GM12878 (cell line): Measurements from ENCODE around the gene ZNF880. TPM values are rescaled to one million over a fixed set of nuclear protein-coding genes. Genes with fewer than 3 reads are reported as not detected.

Experiments
- ATF2 ChIP-seq: IDR thresholded peaks from 2 replicates; pipeline ENCODE4 v1.6.1; 2012; ENCODE audit warnings: low read length, inconsistent platforms
- BCL3 ChIP-seq: IDR thresholded peaks from 2 replicates; pipeline ENCODE4 v1.6.1; 2011; ENCODE audit warnings: borderline replicate concordance, low read depth, mild to moderate bottlenecking, moderate library complexity, low read length; ENCODE audit not compliant: insufficient read depth, poor library complexity, severe bottlenecking
- CBX3 ChIP-seq: fragments of 200-600 bp; sonication (generic); IDR thresholded peaks from 2 replicates; pipeline ENCODE4 v1.6.1; 2016; ENCODE audit warnings: low read depth, borderline replicate concordance
- CEBPZ ChIP-seq: fragments of 150-350 bp; IDR thresholded peaks from 2 replicates; pipeline ENCODE4 v1.6.1; 2016; ENCODE audit warnings: low read depth, low read length
- CHD1 ChIP-seq: IDR thresholded peaks from 2 replicates; pipeline ENCODE4 v1.6.1; 2012; ENCODE audit warnings: low read depth, low read length, improper control_type of control experiment
- CREB1 ChIP-seq: IDR thresholded peaks from 2 replicates; pipeline ENCODE4 v1.6.1; 2012; ENCODE audit warnings: low read depth, mild to moderate bottlenecking, inconsistent platforms
- CREM ChIP-seq: IDR thresholded peaks from 2 replicates; pipeline ENCODE4 v1.6.1; 2014; ENCODE audit warnings: antibody characterized with exemption, low read depth
- FOS ChIP-seq: IDR thresholded peaks from 3 replicates; pipeline ENCODE4 v1.6.1; 2011; ENCODE audit warnings: borderline replicate concordance; ENCODE audit not compliant: insufficient read length; ENCODE audit errors: extremely low read depth
- GABPA ChIP-seq: IDR thresholded peaks from 2 replicates; pipeline ENCODE4 v1.6.1; 2014; ENCODE audit warnings: antibody characterized with exemption, low read depth, mild to moderate bottlenecking, inconsistent platforms
- HDGF ChIP-seq: fragments of 450-650 bp; IDR thresholded peaks from 2 replicates; pipeline ENCODE4 v1.6.1; 2016; ENCODE audit warnings: antibody characterized with exemption
- JUND ChIP-seq: IDR thresholded peaks from 2 replicates; pipeline ENCODE4 v1.6.1; 2012; ENCODE audit warnings: low read depth, mild to moderate bottlenecking, low read length, improper control_type of control experiment, moderate library complexity
- MEF2A ChIP-seq: IDR thresholded peaks from 2 replicates; pipeline ENCODE4 v1.6.1; 2011; ENCODE audit warnings: low read depth, mild to moderate bottlenecking, low read length, moderate library complexity; ENCODE audit not compliant: insufficient read depth
- NFYA ChIP-seq: IDR thresholded peaks from 2 replicates; pipeline ENCODE4 v1.6.1; 2011; ENCODE audit warnings: low read depth, mild to moderate bottlenecking, low read length, improper control_type of control experiment, borderline replicate concordance
- NR2C2 ChIP-seq: IDR thresholded peaks from 2 replicates; pipeline ENCODE4 v1.6.1; 2011; ENCODE audit warnings: borderline replicate concordance, low read depth; ENCODE audit not compliant: control insufficient read depth, insufficient read length
- POLR2AphosphoS2 ChIP-seq: IDR thresholded peaks from 2 replicates; pipeline ENCODE4 v1.6.1; 2011; ENCODE audit warnings: low read depth, mild to moderate bottlenecking, low read length, improper control_type of control experiment, moderate library complexity
- RBBP5 ChIP-seq: fragments of 200-600 bp; sonication (generic); conservative IDR thresholded peaks from 2 replicates; pipeline ENCODE4 v1.6.1; 2016
- SIX5 ChIP-seq: IDR thresholded peaks from 2 replicates; pipeline ENCODE4 v1.6.1; 2011; ENCODE audit warnings: mild to moderate bottlenecking, low read depth, low read length, moderate library complexity; ENCODE audit not compliant: severe bottlenecking
- SMARCA5 ChIP-seq: fragments of 450-650 bp; IDR thresholded peaks from 2 replicates; pipeline ENCODE4 v1.6.1; 2017; ENCODE audit warnings: mild to moderate bottlenecking
- SPI1 ChIP-seq: IDR thresholded peaks from 2 replicates; pipeline ENCODE4 v1.6.1; 2011; ENCODE audit warnings: low read depth, mild to moderate bottlenecking, low read length, moderate library complexity, borderline replicate concordance; ENCODE audit not compliant: insufficient read depth
- ZNF24 ChIP-seq: fragments of 450-650 bp; IDR thresholded peaks from 2 replicates; pipeline ENCODE4 v1.6.1; 2017; ENCODE audit warnings: antibody characterized with exemption, mild to moderate bottlenecking
- polyA plus RNA-seq, 11 experiments: library from polyadenylated mRNA; depleted of rRNA in 4 of 11; unstranded in 6 of 11; stranded (reverse) in 5 of 11; fragments of >200 nt; fragmentation: Nextera tagmentation in 4 of 11; fragmentation: Illumina TruSeq in 1 of 11; extraction: Ambion mirVana in 4 of 11; extraction: Trizol in 1 of 11; gene quantifications; 1 replicate in 1 of 11; 2 replicates in 10 of 11; pipeline versions ENCODE4 v1.2.1 to v1.2.3, GENCODE V29; 2011 to 2016; ENCODE audit warnings: inconsistent platforms in 2 of 11, missing spikeins in 2 of 11, low read depth in 1 of 11
- total RNA-seq, 4 experiments: library from RNA; depleted of rRNA in 3 of 4; stranded (reverse); fragments of >200 nt in 3 of 4; fragmentation: Illumina TruSeq in 1 of 4; extraction: Trizol in 1 of 4; gene quantifications; 2 replicates each; pipeline versions ENCODE4 v1.2.1 to v1.2.3, GENCODE V29; 2013 to 2021
- TF ChIP-seq, protein P1 (sequence below): IDR thresholded peaks from 2 replicates; pipeline ENCODE4 v1.6.1; 2012; ENCODE audit warnings: low read depth, low read length, improper control_type of control experiment
- TF ChIP-seq, protein P2 (sequence below): IDR thresholded peaks from 2 replicates; pipeline ENCODE4 v1.6.1; 2011; ENCODE audit warnings: borderline replicate concordance, low read depth, mild to moderate bottlenecking, moderate library complexity, mixed read lengths, low read length; ENCODE audit not compliant: insufficient read depth; ENCODE audit errors: extremely low read length

ZNF880 gene
- total and polyA plus RNA-seq, 10 of the 15 experiments (the other 5 are each of a cell fraction or from before 2014, with no cell fraction given): 14.4 to 45.2 (median 21.9) TPM

GRCh38 chr19:52369559-52370340 lies at the start of gene ZNF880 (continued):
- TF ChIP-seq, protein P1, sequence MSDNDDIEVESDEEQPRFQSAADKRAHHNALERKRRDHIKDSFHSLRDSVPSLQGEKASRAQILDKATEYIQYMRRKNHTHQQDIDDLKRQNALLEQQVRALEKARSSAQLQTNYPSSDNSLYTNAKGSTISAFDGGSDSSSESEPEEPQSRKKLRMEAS: peak; percentile 65; the same call in 1 of the 2 replicates
- TF ChIP-seq SMARCA5 (no peak), POLR2AphosphoS2 (peak; percentile 54; the same call in 1 of the 2 replicates), BCL3 (no peak), SIX5 (no peak), ZNF24 (no peak), SPI1 (no peak), CEBPZ (no peak), NR2C2 (peak; percentile 57), CHD1 (no peak), RBBP5 (no peak), JUND (no peak), ATF2 (no peak), MEF2A (no peak), NFYA (no peak), CREB1 (peak; percentile 66), GABPA (peak; percentile 78; the same call in 1 of the 2 replicates), HDGF (no peak), CBX3 (no peak), FOS (no peak), CREM (peak; percentile 21; the same call in 1 of the 2 replicates)
- TF ChIP-seq, protein P2, sequence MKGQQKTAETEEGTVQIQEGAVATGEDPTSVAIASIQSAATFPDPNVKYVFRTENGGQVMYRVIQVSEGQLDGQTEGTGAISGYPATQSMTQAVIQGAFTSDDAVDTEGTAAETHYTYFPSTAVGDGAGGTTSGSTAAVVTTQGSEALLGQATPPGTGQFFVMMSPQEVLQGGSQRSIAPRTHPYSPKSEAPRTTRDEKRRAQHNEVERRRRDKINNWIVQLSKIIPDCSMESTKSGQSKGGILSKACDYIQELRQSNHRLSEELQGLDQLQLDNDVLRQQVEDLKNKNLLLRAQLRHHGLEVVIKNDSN: no peak
